Astrocyte of the spinal cord (primary cell): ENCODE results near the gene FADS2.

ENCODE experiments used
- DNase-seq: peaks from one replicate; pipeline ENCODE4 v3.0.0; 2011; ENCODE audit warnings: low read depth, low spot score
- H3K4me3 ChIP-seq: 2 replicates; pipeline ENCODE4 v1.5.1; 2011; ENCODE audit warnings: low read depth, mild to moderate bottlenecking, low read length, moderate library complexity
- in situ Hi-C: cut with HindIII; loops from 2 replicates; pipeline ENCODE4 v1.10.0; 2017; ENCODE audit warnings: low sequenced_read_pairs
- TF ChIP-seq, protein P1 (sequence below): IDR thresholded peaks from 2 replicates; pipeline ENCODE4 v1.5.1; 2012; ENCODE audit warnings: low read depth, mild to moderate bottlenecking, low read length, inconsistent platforms

FADS2 gene

DNA sequence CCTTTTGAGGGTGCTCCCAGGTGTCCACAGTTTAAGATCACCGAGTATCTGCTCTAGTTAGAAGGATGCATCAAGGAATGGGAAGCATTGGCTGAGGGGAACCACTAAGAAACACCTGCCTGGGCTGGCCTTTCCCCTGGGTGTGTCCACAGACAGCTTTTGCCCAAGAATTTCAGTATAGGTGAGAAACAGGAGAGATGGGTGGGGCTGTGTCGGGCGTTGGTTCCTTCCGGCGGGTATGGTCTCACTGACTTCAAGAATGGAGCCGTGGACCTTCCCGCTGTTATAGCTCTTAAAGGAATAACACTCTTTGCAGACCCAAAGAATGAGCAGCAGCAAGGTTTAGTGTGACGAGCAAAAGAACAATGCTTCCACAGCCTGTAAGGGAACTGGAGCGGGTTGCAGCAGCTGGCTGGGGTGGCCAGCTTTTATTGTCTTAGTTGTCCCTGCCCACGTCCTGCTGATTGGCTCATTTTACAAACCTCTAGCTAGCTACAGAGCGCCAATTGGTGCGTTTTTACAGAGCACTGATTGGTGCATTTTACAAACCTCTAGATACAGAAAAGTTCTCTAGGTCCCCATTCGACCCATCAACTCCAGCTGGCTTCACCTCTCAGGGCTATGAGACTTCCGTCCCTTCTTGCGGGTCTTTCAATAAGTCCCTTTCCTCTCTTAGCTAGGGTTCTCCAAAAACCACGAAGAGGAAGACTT is 13.7 kb upstream of the FADS2 start:
- H3K4me3 ChIP-seq = peak overlapping the region; percentile 76
- TF ChIP-seq, protein P1, sequence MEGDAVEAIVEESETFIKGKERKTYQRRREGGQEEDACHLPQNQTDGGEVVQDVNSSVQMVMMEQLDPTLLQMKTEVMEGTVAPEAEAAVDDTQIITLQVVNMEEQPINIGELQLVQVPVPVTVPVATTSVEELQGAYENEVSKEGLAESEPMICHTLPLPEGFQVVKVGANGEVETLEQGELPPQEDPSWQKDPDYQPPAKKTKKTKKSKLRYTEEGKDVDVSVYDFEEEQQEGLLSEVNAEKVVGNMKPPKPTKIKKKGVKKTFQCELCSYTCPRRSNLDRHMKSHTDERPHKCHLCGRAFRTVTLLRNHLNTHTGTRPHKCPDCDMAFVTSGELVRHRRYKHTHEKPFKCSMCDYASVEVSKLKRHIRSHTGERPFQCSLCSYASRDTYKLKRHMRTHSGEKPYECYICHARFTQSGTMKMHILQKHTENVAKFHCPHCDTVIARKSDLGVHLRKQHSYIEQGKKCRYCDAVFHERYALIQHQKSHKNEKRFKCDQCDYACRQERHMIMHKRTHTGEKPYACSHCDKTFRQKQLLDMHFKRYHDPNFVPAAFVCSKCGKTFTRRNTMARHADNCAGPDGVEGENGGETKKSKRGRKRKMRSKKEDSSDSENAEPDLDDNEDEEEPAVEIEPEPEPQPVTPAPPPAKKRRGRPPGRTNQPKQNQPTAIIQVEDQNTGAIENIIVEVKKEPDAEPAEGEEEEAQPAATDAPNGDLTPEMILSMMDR = no peak
- in situ Hi-C loops = no loop called here
- no peak for DNase-seq

GRCh38 chr11:61814958-61815789 is 12.9 kb upstream of the FADS2 start:
- DNase-seq = peak; percentile 97
- in situ Hi-C loops = no loop called here
- TF ChIP-seq, protein P1 = no peak
- H3K4me3 ChIP-seq = peak overlapping the region; percentile 76

DNA sequence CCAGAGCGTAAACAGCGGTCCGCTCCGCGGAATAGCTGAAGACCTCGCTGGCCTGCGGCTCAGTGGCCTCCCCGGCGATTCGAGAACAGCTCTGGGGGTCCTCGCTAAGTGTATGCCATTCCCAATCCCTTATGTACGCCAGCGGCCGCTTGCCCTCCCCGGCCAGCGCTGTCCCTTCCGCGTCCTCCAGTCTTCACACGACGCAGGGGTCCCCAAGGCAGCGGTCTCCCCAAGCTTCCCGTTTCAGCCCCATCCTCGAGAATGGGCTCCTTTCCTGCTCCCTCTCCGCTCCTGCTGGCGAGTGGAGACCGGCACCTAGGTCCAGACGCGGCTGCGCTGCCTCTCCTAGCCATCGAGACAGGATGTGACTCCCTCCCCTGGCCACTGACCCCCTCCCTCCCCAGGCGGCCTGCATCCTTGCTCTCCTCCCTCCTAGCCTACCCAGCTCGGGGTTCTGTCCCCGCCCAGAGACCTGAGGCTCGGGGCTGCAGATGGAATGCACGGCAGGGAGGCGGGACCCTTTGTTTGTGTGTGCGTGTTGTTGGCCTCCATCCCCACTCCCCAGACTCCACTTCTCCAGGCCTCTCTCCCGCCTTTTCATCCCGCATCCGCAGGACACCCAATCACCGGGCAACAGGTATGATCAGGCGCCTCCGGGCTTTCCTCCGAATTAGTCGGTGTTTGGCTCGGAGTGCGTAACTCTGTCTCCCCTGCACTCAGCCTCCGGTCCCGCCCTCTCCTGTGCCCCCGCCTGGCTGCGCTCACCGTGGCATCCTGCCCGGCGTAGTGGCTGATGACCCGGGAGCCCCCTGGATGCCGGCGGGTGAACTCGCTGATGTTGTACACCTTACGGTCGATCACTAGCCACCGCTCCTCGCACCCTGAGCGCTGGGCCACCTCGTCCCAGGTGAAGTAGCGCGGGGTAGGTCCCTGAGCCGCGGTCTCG is 12.0 kb upstream of the FADS2 start:
- in situ Hi-C loops = no loop called here
- TF ChIP-seq, protein P1 = no peak
- peak; percentile 74 for DNase-seq
- peak overlapping the region; percentile 76 for H3K4me3 ChIP-seq

DNA sequence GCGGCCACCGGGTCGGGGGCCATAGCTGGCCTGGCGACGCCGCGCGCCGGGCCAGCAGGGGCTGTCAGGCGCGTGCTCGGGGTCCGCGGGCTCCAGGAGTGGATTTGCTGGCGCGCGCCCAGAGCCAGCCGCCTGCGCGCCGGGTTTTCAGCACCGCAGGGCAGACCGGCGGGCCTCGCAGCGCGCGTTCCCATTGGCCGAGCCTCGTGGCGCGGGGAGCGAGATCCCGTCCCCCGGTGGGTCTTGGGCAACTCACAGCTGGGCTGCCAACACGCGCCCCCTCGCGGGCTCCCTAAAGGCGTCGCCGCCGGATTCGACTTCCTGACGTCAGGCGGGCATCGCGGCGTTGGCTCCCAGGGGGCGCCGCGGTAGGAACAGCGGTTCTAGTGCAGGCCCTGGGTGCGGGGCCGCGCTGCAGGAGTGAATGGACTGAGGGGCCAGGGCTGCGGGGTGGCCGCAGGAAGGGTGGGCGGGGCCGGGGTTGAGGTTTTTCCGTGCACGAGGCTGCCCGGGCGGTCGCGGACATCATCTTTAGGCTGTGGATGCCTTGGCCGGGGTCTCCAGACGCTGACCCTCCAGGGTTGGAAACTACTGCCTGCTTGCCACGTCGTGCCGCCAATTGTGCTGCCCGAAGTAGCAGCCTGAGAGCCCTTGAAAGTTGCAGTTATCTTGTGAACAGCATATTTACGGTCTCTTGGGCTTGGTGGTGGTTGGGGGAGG is 11.2 kb upstream of the FADS2 start, which contains the start of gene FADS1:
Gene FADS1 (minus strand): TSS at position 268 of the 720 bp plus-strand sequence. CDS start 74 bp downstream, at position 194.
- peak; percentile 94 for DNase-seq
- in situ Hi-C loops = no loop called here
- TF ChIP-seq, protein P1 = peak; percentile 53
- peak within 1 kb of the TSS; percentile 76 for H3K4me3 ChIP-seq

- TF ChIP-seq, protein P1 = no peak
- H3K4me3 ChIP-seq = peak overlapping the region; percentile 76
- no peak for DNase-seq
- in situ Hi-C loops = no loop called here
Measured at GRCh38 chr11:61817471-61818202, 10.5 kb upstream of the FADS2 start.
